ENCODE measurements around the gene COL15A1.

The COL15A1 gene

GRCh38 chr9:99019510-99020331 is 76.0 kb downstream of the COL15A1 start:
- no peak for DNase-seq

DNA sequence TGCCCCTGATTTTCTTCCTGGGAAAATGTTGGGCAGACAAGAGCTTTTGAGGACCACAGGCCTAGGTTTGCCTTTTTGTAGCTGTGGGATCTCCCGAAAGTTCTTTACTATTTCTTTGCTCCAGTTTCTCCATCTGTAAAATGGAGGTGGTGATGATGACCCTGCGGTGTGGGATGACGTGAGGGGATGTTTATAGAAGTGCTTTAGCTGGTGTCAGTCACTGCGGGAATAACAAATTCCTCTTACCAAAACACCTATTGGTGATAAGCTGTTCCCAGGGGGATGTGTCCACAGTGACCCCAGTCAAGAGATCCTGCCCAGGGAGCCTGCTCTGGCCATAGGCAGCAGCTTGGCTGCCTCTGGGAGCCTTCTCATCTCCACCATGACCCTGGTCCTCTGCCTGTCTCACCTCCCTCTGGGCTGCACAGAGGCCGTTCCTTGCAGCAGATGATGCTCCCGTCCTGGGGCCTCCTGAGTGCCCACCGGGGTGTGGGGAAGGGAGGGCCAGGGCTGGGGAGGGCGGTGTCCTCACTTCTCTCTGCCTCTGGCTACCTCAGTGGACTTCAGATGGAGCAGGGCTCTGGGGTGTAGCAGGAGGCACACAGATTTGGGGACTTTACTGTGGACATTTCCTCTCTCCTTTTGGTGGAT is 77.2 kb downstream of the COL15A1 start:
- no peak for DNase-seq

DNA sequence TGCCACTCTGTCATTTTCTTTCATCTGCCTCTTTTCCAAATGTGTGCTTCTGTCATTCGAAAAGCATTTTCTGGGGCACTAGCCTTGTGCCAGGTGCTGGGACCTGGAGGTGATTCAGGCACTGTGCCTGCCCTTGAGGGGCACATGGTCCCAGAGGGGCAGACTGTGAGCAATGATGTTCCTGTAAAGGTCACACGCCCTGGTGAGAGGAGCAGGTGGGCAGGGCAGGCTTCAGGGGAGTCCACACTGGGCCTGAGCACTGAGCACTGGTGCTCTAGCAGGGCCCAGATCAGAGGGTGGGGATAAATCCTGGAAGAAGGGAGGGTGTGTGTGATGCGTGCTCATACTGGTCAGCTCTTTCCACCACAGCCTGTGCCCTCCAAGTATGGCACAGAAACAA is 77.8 kb downstream of the COL15A1 start:
- DNase-seq, result no peak

DNA sequence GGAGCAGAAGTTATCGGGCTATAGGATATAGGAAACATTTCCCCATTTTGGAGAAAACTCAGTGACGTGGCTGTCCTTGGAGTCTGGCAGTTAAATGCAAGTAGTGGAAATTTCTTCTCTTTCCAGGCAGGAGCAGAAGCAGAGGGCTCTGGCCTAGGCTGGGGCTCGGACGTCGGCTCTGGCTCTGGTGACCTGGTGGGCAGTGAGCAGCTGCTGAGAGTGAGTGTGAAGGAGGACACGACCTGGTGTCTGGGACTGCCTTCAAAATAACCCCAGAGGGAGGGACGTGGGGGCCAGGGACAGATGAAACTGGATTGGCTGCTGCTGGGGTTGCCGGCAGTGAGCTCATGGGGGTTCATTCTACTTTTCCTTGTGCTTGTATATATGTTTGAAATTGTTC is 79.5 kb downstream of the COL15A1 start:
- no peak for DNase-seq

DNA sequence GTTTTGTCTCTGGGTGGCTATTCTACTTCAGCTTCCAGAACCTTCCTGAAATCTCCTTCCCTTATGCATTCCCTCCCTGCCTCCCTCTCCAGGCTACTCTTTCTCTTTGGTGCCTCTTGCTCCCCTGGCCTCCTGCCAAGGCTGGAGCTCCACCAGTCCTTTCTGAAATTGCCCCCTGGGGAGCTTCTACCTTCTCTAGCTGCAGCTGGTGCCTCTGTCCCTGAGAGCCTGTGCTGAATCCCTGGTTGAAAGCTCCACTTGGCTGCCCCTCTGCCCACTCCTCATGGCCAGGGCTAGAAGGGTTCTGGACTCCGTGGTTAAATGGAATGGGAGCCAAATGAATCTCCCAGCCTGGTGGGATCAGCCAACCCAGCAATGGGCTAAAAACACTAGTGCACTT is 80.1 kb downstream of the COL15A1 start:
- DNase-seq, result peak; percentile 18

DNA sequence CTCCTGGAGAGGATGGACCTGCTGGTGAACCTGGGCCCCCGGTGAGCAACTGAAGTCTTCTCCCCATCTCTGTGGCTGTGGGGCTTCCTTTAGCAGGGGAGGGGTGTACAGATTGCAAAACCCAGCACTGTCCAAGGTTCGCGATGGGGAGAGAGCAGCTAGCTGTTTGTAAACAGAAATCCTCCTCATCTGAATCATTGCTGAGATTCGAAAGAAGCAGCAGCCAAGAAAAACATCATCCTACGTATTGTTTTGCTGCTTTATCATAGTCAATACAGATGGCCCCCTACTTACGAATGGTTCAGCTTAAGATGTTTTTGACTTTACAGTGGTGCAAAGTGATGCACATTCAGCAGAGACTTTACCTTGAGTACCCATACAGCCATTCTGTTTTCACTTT is 81.3 kb downstream of the COL15A1 start:
- DNase-seq, result no peak

DNA sequence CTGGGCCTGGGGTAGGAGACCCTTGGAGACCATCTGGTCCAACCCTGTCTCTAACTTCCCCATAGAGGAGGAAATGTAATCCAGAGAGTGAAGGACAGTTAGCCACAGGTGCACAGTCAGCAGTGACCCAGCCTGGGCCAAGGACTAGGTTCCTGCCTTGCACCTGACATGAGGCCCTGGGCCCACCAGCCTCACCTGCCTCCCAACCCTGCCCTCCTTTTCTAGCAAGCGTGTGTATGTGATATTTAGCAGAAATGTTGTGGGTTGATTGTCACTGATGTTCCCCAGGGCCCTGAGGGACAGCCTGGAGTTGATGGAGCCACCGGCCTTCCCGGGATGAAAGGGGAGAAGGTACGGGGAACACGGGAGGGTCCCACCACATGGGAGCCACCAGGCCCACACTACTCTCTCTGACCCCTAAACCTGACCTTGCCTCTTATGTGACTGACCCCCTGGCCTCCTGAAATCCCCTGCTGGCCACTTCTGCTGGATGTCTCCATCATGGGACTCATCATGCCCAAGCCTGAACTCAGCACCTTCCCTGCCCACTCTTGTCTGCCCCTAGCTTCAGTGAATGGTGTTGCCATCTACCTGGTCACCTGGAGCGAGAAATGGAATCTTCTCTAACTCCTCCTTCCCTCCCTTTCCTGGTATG is 82.0 kb downstream of the COL15A1 start:
- no peak for DNase-seq

DNA sequence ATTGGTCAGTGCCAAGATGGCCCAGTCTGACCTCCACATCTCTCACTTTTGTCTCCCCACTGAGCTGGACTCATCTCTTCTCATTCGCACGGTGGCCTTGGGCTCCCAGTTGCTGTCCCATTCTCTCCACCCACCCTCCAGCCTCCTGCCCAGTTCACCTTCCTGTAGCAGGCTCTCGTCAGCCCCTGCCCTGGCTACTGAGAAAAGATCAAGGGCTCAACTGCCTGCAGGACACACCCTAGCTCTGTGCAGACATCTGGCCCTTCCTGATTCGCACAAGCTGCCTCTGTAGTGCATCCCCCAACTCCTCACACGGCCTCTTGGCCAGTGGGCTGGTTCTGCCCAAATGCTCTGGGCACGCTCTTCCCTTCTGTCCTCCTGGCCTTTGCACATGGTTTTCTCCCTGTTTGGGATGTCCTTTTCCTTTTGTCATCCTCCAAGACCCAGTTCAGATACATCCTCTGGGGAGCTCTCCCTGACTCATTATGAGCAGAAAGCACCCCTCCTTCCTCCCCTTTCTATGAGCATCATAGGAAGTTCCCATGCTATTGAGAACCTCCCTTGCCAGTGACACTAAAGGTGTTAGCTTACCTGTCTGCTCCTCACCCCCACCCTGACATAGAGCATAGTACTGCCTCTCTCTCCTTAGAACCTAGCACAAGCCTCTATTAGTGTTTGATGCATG is 82.7 kb downstream of the COL15A1 start:
- no peak for DNase-seq

- DNase-seq, result no peak
These were observed 83.2 kb downstream of the COL15A1 start for GRCh38 chr9:99026956-99027298.

DNA sequence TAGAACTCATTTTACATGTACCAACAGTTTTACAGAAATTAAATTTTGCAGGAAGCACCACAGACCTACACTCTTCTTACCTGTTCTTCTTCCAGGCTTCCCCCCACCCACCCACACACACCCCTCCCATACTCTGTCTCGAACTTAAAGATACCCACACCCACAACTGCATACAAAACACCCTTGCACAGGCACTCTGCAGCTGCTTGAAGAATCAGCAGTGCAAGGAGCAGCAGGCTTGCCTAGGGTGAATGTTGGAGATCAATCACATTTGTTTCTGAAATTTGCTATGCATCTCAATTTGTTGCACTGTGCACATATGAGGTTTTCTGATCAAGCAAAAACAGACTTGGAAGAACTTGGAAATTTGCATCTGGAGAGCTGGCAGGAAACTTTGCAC is 83.7 kb downstream of the COL15A1 start:
- DNase-seq, result no peak

DNA sequence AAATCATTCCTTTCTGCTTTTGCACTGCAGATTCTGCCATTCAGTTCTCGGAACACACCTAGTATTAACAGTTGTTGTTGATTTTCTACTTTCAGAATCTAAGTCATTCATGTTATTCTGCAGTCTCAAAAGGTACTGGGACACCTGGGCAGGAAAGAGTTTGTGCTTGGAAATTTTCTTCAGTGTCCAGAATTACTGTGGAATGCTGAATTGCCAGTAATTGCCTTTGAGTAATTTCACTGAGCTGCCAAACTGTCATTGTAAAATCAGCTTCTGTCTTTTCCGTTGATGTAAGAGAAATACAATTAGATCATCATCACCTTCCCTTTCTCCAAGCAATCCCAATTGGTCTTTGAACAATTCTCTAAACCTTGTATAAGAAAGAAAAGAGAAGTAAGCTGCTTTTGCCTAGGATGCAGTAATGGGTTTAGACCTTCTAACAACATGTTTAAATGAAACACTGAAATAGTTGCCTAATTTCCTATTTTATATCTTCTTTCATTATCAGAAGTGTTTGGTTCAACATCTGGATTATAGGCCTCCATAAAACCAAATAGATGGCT is 85.5 kb downstream of the COL15A1 start:
- DNase-seq, result no peak

DNA sequence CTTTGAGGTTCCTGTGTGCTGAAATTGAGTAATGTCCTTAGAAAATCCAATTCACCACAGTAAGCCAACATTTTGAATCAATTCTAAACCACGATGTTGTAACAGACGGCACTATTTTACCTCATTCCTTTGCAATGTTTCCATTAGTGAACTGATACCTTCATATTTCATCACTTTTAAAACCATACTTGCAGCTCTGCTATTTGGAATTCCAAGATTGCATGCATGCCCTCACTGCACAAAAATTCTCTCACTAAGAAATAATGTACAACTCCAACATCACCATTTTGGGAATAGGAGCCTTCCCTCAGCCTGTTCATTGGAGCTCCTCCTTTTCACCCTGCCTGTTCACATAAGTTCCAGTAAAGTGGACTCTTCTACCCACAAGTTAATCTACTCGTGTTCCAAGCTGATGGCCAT is 86.4 kb downstream of the COL15A1 start:
- DNase-seq, result no peak

DNA sequence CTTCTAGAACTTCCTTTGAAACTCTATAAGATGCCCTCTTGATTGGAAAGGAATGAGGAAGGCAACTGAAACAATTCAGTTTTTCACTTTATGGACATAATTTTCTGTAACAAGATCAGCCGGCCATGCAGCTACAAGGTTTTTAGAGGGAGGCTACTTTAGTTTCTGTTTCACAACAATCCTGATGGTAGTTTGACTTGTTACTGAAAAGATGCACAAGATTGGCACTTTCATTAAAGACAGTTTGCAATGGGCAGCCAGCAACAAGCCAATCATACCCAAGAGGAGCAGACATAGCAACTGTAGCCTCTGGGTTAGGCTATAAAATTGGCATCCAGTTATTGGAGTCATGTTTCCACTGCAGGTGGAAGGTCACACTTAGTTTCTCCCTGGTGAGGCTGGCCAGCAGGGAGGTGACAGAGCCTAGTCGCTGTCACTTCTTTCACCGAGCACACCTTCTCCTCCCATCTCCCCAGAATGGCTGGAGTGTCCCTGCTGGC is 87.0 kb downstream of the COL15A1 start:
- no peak for DNase-seq

GRCh38 chr9:99031319-99031718 is 87.6 kb downstream of the COL15A1 start:
- no peak for DNase-seq

GRCh38 chr9:99031994-99032393 is 88.3 kb downstream of the COL15A1 start:
- no peak for DNase-seq

- no peak for DNase-seq
These were observed 90.4 kb downstream of the COL15A1 start for GRCh38 chr9:99034149-99034548.

GRCh38 chr9:99035313-99035712 is 91.6 kb downstream of the COL15A1 start:
- DNase-seq, result no peak

- no peak for DNase-seq
These were observed 94.2 kb downstream of the COL15A1 start for GRCh38 chr9:99037769-99038483.

- DNase-seq, result peak; percentile 49
These were observed 94.7 kb downstream of the COL15A1 start for GRCh38 chr9:99038484-99038820.

DNA sequence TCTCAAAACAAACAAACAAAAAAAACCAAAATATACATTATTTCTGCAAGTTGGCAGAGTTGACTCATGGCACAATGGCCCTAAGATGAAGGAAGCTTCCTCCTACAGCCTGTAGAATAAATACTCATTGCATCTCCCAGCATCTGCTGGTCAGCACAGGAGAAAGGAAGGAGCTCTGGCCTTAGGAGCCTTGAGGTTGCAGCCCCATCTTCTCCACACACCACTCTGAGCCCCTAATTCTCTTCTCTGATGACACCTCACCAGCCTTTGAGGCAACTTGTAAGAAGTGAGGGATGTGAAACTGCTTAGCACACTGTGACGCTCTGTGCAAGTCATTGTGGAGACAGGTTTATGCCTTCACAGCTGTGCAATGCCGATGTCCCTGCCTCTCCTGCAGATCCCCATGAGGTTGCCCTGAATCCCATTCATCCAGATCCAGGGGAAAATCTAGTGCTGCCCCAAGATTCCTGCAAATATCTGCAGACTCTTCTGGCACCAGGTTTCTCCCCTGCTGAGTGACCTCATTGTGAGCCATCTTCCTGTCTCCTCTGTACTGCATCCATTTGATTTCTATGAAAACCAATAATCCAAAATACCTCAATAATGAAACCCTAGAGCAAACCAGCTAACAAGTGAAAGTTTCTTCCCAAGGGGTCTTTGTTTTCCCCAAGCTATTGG is 95.9 kb downstream of the COL15A1 start:
- DNase-seq, result no peak

- DNase-seq, result peak; percentile 25
These were observed 96.7 kb downstream of the COL15A1 start for GRCh38 chr9:99040251-99040900.

Measured in retina (tissue), 1 donor.